ENCODE measurements around the gene GFOD2. TPM values are rescaled to one million over a fixed set of nuclear protein-coding genes. Genes with fewer than 3 reads are reported as not detected.
A peak's percentile ranks its signal among the peaks of the same experiment; 100 is the strongest.

Gene GFOD2
- total and polyA plus RNA-seq, 2 of the 8 experiments (the other 6 are each of a cell fraction or from before 2014, with no cell fraction given), result 21.4 to 33.2 TPM

DNA sequence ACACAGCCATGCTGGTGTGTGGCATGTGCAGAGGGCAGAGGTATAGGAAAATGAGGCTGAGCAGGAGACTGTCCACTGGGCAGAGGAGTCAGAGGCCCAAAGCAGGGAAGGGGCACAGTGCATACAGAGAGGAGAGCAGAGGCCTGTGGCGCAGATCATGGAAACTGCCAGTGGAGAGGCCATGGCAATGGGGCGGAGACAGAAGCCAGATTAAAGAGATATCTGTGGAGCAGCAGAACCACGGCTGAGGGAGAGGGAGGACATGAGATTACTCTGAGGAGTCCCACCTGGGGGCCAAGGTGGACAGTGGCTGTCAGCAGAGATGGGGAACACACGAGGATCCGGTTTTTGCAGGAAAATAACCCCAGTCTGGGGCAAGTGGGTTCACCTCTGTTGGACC, 44.0 kb upstream of the GFOD2 start:
- H3K4me3 ChIP-seq (ENCODE audit: extremely low read depth in 1 of 4, insufficient read depth in 2 of 4, low read depth in 3 of 4, low read length in 4 of 4), result no peak overlapping the region
- H3K9me3 ChIP-seq (ENCODE audit: insufficient read depth in 2 of 2, low read depth in 1 of 2, low read length in 1 of 2), result no peaks in the 10 kb centered on the region
- H3K18ac ChIP-seq (ENCODE audit: extremely low read depth, low read length), result no peak overlapping the region; the same call in 1 of the 2 replicates
- WGBS, 2 experiments (ENCODE audit: extremely low coverage in 1 of 2, insufficient coverage in 1 of 2, insufficient read length in 1 of 2, insufficient replicate concordance in 2 of 2, low coverage in 1 of 2, low lambda C conversion rate in 2 of 2, missing lambda C conversion rate in 1 of 2), result 91% methylated on average over 5 of the region's 5 CpGs; no CpG with 5 or more reads in 1 of the 2 experiments
- no peaks in the 10 kb centered on the region for H3K4me1 ChIP-seq (replicated peaks in 1 of 4; ENCODE audit: control insufficient read depth in 3 of 4, insufficient read depth in 4 of 4, low read length in 3 of 4)
- H3K14ac ChIP-seq (ENCODE audit: insufficient read length), result no peak overlapping the region
- peaks cover 3% of the 10 kb centered on the region; the same call in 1 of the 2 replicates for H3K79me1 ChIP-seq (ENCODE audit: low read depth, low read length)
- no peak overlapping the region for H2BK12ac ChIP-seq (ENCODE audit: low read depth, low read length)
- H3K23me2 ChIP-seq (ENCODE audit: low read depth, low read length), result no peaks in the 10 kb centered on the region
- FAIRE-seq, result no peak
- no peak overlapping the region for H3K9ac ChIP-seq (replicated peaks in 1 of 4; ENCODE audit: extremely low read depth in 1 of 4, low read depth in 3 of 4, low read length in 3 of 4)
- H4K91ac ChIP-seq (replicated peaks; ENCODE audit: insufficient read length, low read length), result peak overlapping the region; percentile 30
- no peak overlapping the region; the same call in 1 of the 2 replicates for H2BK5ac ChIP-seq (ENCODE audit: low read depth, low read length)
- no peak overlapping the region for H2BK120ac ChIP-seq (replicated peaks; ENCODE audit: low read depth, low read length)
- peaks cover 0 to 20% of the 10 kb centered on the region in 2 experiments for H4K20me1 ChIP-seq (replicated peaks in 1 of 2; ENCODE audit: control insufficient read depth in 1 of 2, insufficient read depth in 2 of 2, low read length in 2 of 2)
- H2BK20ac ChIP-seq (ENCODE audit: low read length), result no peak overlapping the region
- no peak overlapping the region for H3K27ac ChIP-seq (ENCODE audit: low read depth, low read length)
- H4K5ac ChIP-seq (ENCODE audit: insufficient read length, low read depth, low read length), result no peak overlapping the region
- no peak overlapping the region for H3K56ac ChIP-seq (replicated peaks; ENCODE audit: insufficient read length, low read depth, low read length)
- no peak overlapping the region for H2AFZ ChIP-seq (ENCODE audit: low read length)
- POLR2A ChIA-PET (ENCODE audit: partially characterized antibody), result no interaction called here
- H3K4ac ChIP-seq (replicated peaks; ENCODE audit: insufficient read length, low read depth, low read length), result no peak overlapping the region
- no peak overlapping the region for H3K4me2 ChIP-seq (ENCODE audit: insufficient read depth in 1 of 2, low read depth in 2 of 2, low read length in 2 of 2)
- no peak overlapping the region for H3K23ac ChIP-seq (ENCODE audit: insufficient read length)
- no peaks in the 10 kb centered on the region for H3K79me2 ChIP-seq (ENCODE audit: control insufficient read depth in 1 of 2, insufficient read depth in 2 of 2, low read length in 2 of 2)
- H4K8ac ChIP-seq (ENCODE audit: extremely low read depth, insufficient read depth, low read length), result no peak overlapping the region
- CTCF ChIA-PET (ENCODE audit: partially characterized antibody), result interaction anchor here (0.6 to 1.1 kb wide), 2 partner anchors 29 to 38 kb away, joined by 3 to 4 read pairs; no protein-coding TSS in a partner anchor
- H3K27me3 ChIP-seq (replicated peaks in 1 of 4; ENCODE audit: control insufficient read depth in 3 of 4, extremely low read depth in 1 of 4, insufficient read depth in 3 of 4, low read length in 3 of 4), result no peaks in the 10 kb centered on the region
- no peaks in the 10 kb centered on the region for H3K36me3 ChIP-seq (ENCODE audit: control insufficient read depth in 2 of 4, insufficient read depth in 4 of 4, low read length in 3 of 4)
- H2BK15ac ChIP-seq (ENCODE audit: low read length), result no peak overlapping the region
- DNase-seq (ENCODE audit: low read depth in 1 of 2, low spot score in 2 of 2), result no peak
- no peak overlapping the region for H2AK5ac ChIP-seq (ENCODE audit: low read depth, low read length)
- TF ChIP-seq USF2 (IDR thresholded peaks at IDR 0.05; ENCODE audit: low read length), result no peak
- TF ChIP-seq, protein P1, sequence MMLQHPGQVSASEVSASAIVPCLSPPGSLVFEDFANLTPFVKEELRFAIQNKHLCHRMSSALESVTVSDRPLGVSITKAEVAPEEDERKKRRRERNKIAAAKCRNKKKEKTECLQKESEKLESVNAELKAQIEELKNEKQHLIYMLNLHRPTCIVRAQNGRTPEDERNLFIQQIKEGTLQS (IDR thresholded peaks at IDR 0.05; ENCODE audit: insufficient read depth, low read depth, low read length), result no peak
- no peak for TF ChIP-seq EGR1 (IDR thresholded peaks at IDR 0.05; ENCODE audit: borderline replicate concordance, low read depth, low read length)
- TF ChIP-seq MAX (IDR thresholded peaks at IDR 0.05), result no peak
- no peak for TF ChIP-seq CBX5 (IDR thresholded peaks at IDR 0.05; ENCODE audit: low read depth, low read length)
- TF ChIP-seq SUZ12 (IDR thresholded peaks at IDR 0.05; ENCODE audit: low read length), result no peak
- no peak for TF ChIP-seq YY1 (IDR thresholded peaks at IDR 0.05; ENCODE audit: low read depth, low read length)
- TF ChIP-seq GABPA (IDR thresholded peaks at IDR 0.05; ENCODE audit: borderline replicate concordance, insufficient read depth, low read length), result no peak

Measured in H1 (cell line).